ENCODE measurements around the gene ADGRB2.

The ADGRB2 gene

GRCh38 chr1:31703431-31704270 lies 60.5 kb downstream of the ADGRB2 start, which contains the start of gene COL16A1:
Gene COL16A1, minus strand, starts transcription at chr1:31704017. Its CDS starts 1,824 bp downstream, at chr1:31702193.
- no peak for TF ChIP-seq CTCF (IDR thresholded peaks at IDR 0.05; ENCODE audit: low read depth, low read length)
- Histone ChIP-seq H3K27me3 (ENCODE audit: insufficient read depth, low read depth, severe bottlenecking) (no peaks in the 10 kb centered on the region), H3K27ac (no peak within 1 kb of the TSS), H3K9me3 (ENCODE audit: severe bottlenecking) (no peaks in the 10 kb centered on the region), H3K4me3 (ENCODE audit: low read depth, low read length) (no peak within 1 kb of the TSS), H3K36me3 (no peaks in the 10 kb centered on the region)
- no peak for DNase-seq

GRCh38 chr1:31702836-31703404 lies 61.2 kb downstream of the ADGRB2 start:
- no peaks in the 10 kb centered on the region for H3K9me3 ChIP-seq (ENCODE audit: severe bottlenecking)
- DNase-seq, result no peak
- H3K36me3 ChIP-seq, result no peaks in the 10 kb centered on the region
- H3K27me3 ChIP-seq (ENCODE audit: insufficient read depth, low read depth, severe bottlenecking), result no peaks in the 10 kb centered on the region
- H3K4me3 ChIP-seq (ENCODE audit: low read depth, low read length), result no peak overlapping the region
- TF ChIP-seq CTCF (IDR thresholded peaks at IDR 0.05; ENCODE audit: low read depth, low read length), result no peak
- H3K27ac ChIP-seq, result no peak overlapping the region

DNA sequence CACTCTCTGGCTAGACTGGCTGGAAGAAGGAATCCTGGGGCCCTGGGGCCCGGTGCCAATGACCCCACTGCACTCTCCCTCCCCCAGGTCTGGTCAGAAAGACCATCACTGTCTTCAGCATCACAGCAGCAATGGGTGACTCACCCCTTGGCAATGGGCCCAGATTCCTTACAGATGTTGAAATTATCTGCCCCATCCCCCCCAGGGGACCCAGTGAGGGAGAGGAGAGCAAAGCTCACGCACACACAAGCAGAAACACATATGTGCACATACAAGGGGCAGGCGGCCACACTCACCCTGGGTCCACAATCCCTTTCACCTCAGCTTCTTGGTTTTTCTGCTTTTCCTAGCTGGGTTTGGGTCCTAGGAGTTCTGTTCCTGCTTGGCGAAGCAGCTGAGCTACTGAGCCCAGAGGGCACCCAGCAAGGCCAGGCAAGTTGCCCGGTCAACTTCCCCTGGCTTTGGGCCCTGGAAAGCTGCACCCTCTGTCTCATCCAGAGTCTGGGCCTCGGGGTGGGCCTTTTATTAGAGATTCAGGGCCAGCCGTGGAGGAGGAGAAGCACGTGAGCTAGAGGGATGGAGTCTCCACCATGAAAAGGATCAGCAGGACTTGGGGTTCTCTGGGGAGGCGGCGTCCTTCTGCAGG lies 62.9 kb downstream of the ADGRB2 start:
- Histone ChIP-seq H3K4me3 (ENCODE audit: low read depth, low read length) (no peak overlapping the region), H3K36me3 (no peaks in the 10 kb centered on the region), H3K27ac (no peak overlapping the region), H3K27me3 (ENCODE audit: insufficient read depth, low read depth, severe bottlenecking) (no peaks in the 10 kb centered on the region), H3K9me3 (ENCODE audit: severe bottlenecking) (no peaks in the 10 kb centered on the region)
- no peak for TF ChIP-seq CTCF (IDR thresholded peaks at IDR 0.05; ENCODE audit: low read depth, low read length)
- no peak for DNase-seq

- no peak overlapping the region for H3K4me3 ChIP-seq (ENCODE audit: low read depth, low read length)
- no peak overlapping the region for H3K27ac ChIP-seq
- no peaks in the 10 kb centered on the region for H3K36me3 ChIP-seq
- no peaks in the 10 kb centered on the region for H3K9me3 ChIP-seq (ENCODE audit: severe bottlenecking)
- no peak for DNase-seq
- no peak for TF ChIP-seq CTCF (IDR thresholded peaks at IDR 0.05; ENCODE audit: low read depth, low read length)
- H3K27me3 ChIP-seq (ENCODE audit: insufficient read depth, low read depth, severe bottlenecking), result no peaks in the 10 kb centered on the region
Observed at GRCh38 chr1:31700468-31701090, 63.6 kb downstream of the ADGRB2 start.

GRCh38 chr1:31699341-31699891 lies 64.7 kb downstream of the ADGRB2 start:
- H3K27ac ChIP-seq, result no peak overlapping the region
- TF ChIP-seq CTCF (IDR thresholded peaks at IDR 0.05; ENCODE audit: low read depth, low read length), result no peak
- H3K27me3 ChIP-seq (ENCODE audit: insufficient read depth, low read depth, severe bottlenecking), result no peaks in the 10 kb centered on the region
- H3K9me3 ChIP-seq (ENCODE audit: severe bottlenecking), result no peaks in the 10 kb centered on the region
- DNase-seq, result no peak
- H3K36me3 ChIP-seq, result no peaks in the 10 kb centered on the region
- H3K4me3 ChIP-seq (ENCODE audit: low read depth, low read length), result no peak overlapping the region
